DLD1 (cell line): ENCODE results near the gene NPC1.

Experiments
- in situ Hi-C: cut with HindIII; loops from 2 replicates; pipeline ENCODE4 v1.10.0; 2017; ENCODE audit warnings: low sequenced_read_pairs

Gene NPC1

DNA sequence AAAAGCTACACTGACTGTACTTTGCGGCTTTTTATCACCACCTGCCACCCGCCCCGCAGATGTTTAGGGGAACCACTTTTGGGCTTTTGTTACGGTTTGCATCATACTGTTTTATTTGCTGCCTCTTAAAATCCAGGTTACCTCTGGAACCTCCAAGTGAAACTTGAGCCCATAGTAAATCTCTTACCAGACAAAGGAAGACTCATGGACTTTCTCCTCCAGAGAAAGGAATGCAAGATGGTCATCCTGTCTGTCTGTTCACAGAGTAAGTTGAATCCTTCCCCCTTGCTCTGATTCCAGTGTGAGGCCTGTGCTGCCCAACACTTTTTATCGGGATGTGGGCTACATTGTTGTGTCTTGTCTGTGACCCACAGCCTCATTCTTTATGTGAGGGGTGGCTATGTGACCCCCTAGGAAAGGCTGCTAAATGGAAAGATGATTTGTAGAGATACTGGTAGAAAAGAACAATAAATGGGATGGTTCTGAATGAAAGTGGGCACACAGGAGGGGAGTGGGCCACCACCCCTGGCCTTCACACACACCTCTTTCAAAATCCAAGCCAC lies 59.7 kb downstream of the NPC1 start:
- in situ Hi-C loops: no loop called here

DNA sequence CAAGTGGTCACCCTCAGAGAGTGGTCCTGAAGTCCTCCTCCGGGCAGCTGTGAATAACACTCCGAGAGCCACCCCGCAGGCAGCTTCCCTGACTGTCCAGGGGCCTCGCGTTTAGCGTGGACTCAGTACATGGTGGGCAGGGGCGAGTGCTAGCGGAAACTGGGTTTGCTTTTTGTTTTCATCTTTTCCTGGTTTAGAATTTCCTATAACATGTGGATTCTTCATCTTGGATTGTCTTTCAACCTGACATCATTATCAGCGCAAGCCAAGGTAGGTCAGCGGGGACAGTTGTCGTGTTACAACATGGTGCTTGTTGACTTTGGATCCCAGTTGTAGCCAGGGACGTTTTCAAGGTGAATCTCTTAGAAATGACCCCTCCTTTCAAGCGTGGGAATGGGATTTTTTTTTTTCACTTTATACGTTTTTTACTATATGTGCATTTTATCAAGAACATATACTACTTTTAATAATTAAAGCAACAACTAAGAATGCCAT lies 62.0 kb downstream of the NPC1 start:
- in situ Hi-C loops: loop anchor here (25.0 kb wide), 1 partner anchor 188 kb away; no protein-coding TSS in a partner anchor

DNA sequence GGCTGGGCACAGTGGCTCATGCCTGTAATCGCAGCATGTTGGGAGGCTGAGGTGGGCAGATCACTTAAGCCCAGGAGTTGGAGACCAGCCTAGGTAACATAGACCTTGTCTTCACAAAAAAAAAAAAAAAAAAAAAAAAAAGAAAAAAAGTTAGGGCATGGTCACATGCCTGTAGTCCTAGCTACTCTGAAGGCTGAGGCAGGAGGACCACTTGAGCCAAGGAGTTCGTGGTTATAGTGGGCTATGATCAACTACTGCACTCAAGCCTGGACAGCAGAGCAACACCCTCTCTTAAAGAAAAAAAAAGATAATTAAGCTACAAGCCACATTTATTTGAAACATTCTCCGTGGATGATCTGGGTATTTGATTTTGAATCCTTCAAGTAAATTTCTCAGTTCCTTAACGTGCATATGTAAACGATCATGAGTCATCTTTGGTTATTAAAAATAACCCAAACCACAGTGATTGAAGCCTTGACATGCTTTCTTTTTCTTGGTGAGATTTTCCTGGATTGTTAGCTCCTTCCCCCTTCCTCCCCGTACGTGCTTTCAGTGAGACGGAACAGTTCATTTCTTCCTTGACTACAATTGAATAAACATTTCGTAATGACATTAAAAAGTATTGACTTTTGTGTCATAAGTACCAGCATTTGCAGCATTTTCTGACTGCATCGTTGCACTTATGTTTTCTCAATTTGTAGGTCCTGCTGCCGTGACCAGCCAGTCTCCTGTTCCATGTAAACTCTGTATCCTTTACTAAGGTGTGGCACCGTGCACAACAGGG lies 62.7 kb downstream of the NPC1 start:
- in situ Hi-C loops: loop anchor here (25.0 kb wide), 1 partner anchor 189 kb away; no protein-coding TSS in a partner anchor

DNA sequence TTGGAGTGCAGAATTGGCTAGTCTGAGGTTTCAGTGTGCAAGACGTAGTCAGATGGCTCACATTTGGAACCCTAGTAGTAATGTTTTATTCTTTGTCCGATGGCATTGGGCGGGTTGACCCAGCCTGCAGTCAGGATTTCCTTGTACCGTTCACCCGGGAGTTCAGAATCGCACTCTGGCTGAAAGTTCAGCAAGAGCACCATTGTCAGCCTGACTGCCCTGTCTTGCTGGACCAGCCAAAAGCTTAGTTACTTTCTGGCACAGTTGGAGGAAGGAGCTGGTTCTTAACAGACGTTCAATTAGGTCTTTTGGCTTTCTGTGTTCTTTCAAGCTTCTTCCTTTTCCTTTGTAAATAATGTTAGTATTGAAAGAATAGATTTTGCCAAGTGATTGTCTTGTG lies 64.4 kb downstream of the NPC1 start:
- in situ Hi-C loops: loop anchor here (25.0 kb wide), 1 partner anchor 190 kb away; no protein-coding TSS in a partner anchor

DNA sequence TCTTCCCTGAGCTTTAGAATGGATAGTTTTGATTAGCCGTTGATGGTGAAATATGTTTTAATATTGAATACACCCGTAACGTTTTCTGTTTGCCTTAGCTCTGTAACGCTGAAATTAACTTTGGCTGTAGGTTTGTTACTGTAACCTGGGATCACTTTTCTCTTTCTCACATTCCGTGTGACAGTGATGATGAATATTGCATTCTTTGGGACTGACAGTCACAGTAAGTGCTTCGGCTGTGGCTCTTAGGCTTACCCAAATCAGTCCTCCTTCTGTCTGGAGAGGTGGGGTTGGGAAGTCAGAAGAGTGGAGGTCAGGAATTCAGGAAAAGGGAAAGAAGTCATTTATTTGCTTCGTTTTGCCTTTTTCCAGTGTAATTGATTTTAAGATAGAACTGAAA lies 65.0 kb downstream of the NPC1 start:
- in situ Hi-C loops: loop anchor here (25.0 kb wide), 1 partner anchor 191 kb away; no protein-coding TSS in a partner anchor

DNA sequence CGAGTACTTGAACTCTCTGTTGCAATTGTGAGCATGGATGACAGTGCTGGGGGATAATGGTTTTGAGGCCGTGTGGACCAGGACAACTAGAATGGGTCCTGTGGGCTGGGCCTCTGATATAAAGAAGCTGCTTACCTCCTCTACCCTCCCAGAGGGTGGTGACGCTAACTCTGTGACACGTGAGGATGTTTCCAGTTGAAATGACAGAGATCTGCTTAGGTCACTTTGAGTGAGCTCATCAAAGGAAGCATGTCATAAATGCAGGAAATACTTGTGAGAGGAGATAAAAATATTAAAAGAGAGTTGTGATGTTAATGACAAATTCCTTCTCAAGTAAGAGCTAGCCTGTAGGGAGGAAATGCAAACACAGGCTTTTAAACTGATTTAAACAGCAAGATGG lies 66.6 kb downstream of the NPC1 start:
- in situ Hi-C loops: loop anchor here (25.0 kb wide), 1 partner anchor 193 kb away; no protein-coding TSS in a partner anchor

DNA sequence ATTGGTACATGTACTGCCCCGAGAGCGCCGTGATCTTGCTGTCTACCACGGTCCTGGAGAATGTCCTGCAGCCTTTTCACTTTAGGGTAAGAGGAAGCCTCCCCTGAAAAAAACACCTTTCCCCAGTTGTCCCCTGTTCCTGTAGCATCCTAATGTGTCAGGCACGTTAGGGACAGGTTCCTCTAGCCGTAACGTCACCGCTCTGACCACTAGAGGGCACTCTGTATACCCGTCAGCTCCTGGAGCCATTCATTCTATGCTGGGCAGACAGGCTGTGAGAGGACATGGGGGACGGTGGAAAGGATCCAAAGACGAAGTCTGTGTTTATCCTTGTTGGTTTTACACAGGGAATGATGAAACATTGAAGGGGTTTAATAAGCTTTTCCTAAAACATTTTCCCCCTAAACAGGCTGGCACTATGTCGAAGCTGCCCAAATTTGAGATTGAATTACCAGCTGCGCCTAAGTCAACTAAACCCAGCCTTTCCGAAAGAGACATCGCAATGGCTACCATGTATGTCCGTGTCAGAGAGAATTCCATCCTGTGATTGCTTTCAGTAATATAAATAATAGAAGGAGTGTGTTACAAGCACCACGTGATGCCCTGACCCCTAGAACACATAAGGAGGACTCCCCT lies 70.3 kb downstream of the NPC1 start:
- in situ Hi-C loops: loop anchor here (25.0 kb wide), 1 partner anchor 196 kb away; no protein-coding TSS in a partner anchor

DNA sequence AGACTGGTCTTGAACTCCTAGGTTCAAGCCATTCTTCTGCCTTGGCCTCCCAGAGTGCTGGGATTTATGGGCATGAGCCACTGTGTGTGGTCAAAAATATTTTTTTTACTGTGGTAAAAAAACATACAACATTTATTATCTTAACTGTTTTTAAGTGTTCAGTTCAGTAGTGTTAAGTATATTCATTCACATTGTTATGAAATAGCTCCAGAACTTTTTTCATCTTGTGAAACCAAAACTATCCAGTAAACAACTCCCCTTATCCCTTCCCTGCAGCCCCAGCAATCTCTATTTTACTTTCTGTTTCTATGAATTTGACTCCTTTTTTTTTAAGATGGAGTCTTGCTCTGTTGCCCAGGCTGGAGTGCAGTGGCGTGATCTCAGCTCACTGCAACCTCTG lies 73.7 kb downstream of the NPC1 start:
- in situ Hi-C loops: loop anchor here (25.0 kb wide), 1 partner anchor 200 kb away; no protein-coding TSS in a partner anchor

DNA sequence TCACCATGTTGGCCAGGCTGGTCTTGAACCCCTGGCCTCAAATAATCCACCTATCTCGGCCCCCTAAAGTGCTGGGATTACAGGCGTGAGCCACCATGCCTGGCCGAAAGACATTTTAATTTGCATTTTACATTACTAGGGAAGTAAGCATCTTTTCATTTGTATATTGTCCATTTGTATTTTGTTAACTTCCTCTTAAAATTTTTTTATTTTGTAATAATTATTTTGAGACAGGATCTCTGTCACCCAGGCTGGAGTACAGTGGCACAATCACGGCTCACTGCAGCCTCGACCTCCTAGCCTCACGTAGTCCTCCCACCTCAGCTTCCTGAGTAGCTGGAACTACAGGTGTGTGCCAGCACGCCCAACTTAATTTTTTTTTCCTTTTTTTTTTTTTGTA lies 74.1 kb downstream of the NPC1 start:
- in situ Hi-C loops: loop anchor here (25.0 kb wide), 1 partner anchor 200 kb away; no protein-coding TSS in a partner anchor

DNA sequence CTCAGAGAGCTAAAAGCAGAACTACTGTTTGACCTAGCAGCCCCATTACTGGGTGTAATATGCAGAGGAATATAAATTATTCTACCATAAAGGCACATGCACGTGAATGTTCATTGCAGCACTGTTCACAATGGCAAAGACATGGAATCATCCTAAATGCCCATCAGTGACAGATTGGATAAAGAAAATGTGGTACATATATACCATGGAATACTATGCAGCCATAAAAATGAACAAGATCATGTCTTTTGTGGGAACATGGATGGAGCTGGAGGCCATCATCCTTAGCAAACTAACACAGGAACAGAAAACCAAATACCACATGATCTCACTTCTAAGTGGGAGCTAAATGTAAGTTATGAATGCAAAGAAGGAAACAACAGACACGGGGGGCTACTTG lies 75.4 kb downstream of the NPC1 start:
- in situ Hi-C loops: loop anchor here (25.0 kb wide), 1 partner anchor 201 kb away; no protein-coding TSS in a partner anchor

DNA sequence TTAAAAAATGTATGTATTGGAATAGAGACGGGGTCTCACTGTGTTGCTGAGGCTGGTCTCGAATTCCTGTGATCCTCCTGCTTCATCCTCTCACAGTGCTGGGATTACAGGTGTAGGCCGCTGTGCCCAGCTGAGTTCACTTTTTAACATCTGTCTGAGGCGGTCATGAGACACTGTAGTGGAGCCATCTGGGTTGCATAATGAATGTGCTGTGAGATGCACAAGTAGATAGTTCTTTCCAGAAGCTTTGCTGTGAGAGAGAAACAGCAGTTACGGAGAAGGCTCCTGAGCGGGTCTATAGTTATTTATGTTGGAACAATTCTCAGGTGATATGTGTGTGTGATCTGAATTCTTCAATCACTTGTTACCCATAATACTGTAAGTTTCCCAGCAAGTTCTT lies 79.9 kb downstream of the NPC1 start:
- in situ Hi-C loops: loop anchor here (25.0 kb wide), 1 partner anchor 206 kb away; no protein-coding TSS in a partner anchor

DNA sequence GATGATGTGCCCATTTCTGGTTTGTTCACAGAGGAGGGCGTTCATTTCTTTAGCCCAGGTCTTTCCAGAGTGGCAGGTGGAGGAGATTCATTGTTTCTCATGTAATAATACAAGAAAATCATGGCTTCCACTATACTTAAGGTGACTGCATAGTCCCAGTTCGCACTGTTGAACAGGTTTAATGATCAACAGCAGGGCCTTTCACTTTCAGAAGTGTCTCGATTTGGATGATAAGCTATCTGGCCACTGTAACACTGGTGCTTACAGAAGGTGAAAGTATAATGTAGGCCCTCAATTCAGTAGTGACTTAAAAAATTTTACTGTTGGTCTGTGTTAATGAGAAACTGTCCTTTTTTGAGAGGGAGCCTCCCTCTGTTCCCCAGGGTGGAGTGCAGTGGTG lies 81.6 kb downstream of the NPC1 start:
- in situ Hi-C loops: loop anchor here (25.0 kb wide), 1 partner anchor 208 kb away; no protein-coding TSS in a partner anchor

DNA sequence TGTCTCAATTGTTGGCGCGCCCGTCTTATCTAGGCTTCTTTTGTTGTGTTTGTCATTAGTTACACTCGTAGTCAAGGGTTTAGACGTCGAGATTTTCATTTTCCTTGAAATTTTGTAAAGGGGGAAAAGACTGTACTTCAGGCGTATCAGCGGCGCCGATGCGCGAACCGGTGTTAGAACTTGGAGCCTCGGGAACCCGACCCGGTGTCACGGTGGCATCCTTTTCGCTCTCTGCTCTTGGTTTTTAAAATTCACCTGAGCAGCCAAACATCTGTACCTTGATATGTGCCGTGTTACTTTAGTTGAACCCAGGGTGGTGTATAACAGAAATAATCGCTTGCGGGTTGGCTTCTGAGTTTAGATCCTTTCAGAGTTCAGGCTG lies 82.4 kb downstream of the NPC1 start:
- in situ Hi-C loops: loop anchor here (25.0 kb wide), 1 partner anchor 208 kb away; no protein-coding TSS in a partner anchor

DNA sequence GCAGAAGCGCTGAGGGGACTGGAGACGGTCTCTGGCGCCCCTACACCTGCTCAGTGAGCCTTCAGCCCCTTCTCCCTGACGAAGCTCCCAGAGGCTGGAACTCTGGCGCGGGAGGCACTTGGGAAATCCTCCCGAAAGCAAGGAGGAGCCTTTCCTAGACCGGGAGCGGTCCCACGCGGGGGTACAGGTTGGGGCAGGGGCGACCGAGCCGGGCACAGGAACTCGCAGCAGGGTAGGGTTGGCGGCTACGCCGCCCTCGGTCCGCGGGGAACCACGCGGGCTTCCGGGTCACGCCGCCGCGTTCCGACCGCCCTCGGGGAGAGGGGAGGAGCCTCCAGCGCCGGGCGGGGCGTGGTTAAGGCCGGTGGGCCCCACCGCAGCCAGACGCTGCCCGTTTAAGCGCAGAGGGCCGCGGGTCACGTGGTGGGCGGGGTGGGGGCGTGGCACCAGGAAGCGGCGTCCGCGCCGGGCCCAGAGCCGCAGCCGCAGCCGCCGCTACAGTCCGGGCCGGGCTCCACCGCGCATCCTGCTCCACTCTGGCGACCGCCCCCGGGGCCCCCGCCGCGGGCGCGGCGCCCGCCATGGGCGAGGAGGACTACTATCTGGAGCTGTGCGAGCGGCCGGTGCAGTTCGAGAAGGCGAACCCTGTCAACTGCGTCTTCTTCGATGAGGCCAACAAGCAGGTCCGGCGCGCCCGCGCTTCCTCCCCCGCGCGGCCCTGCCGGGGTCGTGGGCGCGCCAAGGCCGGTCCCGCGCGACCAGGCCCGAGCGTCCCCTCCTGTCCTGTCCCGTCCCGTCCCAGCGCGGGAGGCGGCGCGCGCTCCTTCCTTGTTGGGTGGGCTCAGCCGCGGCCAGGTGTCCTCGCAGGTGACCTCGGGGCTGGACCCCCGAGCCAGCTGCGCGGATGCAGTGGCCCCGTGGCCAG lies 83.0 kb downstream of the NPC1 start, which contains the start of gene RMC1:
RMC1 (plus strand) TSS at position 474 of the 925 bp plus-strand sequence; CDS start at position 582, 108 bp downstream.
- in situ Hi-C loops: loop anchor here (25.0 kb wide), 1 partner anchor 209 kb away; no protein-coding TSS in a partner anchor

DNA sequence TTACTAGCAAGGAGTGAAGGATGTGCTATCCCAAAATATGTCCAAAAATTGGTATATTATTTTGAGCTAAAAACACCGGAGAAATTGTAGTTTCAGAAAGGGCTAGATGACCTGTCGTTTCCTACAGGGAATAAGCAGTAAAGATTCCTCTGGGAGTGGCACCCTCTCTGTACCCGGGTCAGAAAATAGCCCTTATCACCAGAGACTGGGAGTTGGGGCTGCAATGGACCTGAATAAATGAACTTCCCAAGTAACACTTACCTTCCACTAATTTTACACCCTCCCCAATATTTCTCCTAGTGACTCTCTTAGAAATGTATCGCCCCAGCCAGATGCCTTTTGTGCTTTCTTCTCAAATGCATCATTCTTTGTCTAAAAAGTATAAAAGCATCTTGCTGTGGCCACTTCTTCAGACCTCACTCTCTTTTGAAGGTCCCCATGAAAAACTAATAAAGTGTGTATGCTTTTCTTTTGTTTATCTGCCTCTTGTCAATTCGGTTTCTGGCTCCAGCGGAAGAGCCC lies 83.7 kb downstream of the NPC1 start:
- in situ Hi-C loops: loop anchor here (25.0 kb wide), 1 partner anchor 210 kb away; no protein-coding TSS in a partner anchor

DNA sequence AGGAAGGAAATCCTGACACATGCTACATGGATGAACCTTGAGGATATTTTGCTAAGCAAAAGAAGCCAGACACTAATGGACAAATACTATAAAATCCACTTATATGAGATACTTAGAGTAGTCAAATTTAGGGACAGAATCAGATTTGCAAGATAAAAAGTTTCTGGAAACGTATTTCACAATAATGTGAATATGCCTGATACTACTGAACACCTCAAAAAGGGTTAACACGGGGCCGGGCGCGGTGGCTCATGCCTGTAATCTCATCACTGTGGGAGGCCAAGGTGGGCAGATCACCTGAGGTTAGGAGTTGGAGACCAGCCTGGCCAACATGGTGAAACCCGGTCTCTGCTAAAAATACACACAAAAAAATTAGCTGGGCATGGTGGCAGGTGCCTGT lies 84.7 kb downstream of the NPC1 start:
- in situ Hi-C loops: loop anchor here (25.0 kb wide), 1 partner anchor 211 kb away; no protein-coding TSS in a partner anchor

DNA sequence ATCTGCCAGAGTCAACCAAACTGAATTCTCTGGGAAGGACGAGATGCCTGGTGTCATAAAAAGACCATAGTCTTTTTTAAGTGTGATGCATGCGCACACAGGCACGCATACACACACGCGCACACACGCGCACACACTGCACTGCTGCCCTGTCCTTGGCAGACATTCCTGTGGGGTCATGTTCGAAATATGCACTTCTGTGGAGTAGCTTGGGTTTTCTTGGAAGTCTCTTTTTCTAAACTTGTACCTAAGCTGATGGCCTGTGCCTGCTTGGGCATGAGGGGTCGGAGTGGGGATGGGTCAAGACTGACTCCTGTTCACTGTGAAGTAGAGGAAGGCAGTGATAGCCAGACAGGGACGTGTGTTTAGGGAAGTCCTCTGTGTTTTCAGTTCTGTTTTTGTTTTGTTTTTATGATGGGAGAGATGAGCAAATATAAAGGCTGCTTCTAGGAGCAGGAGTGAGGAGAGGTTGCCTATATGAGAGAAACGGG lies 87.0 kb downstream of the NPC1 start:
- in situ Hi-C loops: no loop called here

DNA sequence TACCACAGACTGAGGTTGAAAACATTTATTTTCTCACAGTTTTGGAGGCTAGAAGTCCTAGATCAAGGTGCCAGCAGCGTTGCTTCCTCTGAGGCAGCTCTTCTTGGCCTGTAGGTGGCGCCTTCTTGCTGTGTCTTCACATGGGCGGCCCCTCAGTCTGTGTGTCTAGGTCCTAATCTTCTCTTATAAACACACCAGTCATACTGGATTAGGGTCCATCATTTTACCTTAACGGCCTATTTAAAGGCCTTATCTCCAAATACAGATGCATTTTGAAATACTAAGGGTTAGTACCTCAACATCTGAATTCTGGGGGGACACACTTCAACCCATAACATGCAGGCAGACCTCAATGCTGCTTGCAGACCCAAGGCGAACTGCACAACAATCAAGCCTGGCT lies 87.4 kb downstream of the NPC1 start:
- in situ Hi-C loops: no loop called here

DNA sequence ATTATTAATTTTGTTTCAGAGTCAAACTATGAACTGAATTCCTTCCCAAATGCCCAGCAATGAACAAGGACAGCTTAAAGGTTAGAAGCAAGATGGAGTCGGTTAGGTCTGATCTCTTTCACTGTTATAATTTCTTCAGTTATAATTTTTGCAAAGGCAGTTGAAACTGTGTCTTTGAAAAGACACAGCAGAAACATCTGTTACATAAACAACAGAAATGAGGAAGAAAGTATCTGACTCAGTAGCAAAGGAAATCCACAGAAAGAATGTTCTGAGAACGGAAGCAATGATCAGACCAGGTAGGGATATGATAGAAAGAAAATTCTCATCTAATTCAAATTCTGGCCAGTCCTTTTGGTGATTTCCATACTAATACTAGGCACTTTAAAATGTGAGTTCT lies 88.2 kb downstream of the NPC1 start:
- in situ Hi-C loops: no loop called here
